Endodermal cell (in vitro differentiated cells): ENCODE data around the gene DOCK9. TPM values are rescaled to one million over a fixed set of nuclear protein-coding genes. Genes with fewer than 3 reads are reported as not detected.

Source experiments
- DNase-seq: peaks from one replicate; pipeline ENCODE4 v3.0.0-alpha.2; 2017
- H3K27ac ChIP-seq: 2 replicates; pipeline ENCODE4 v1.5.1; 2013; ENCODE audit warnings: mild to moderate bottlenecking, low read depth, low read length, moderate library complexity
- H3K27me3 ChIP-seq: 2 replicates; pipeline ENCODE4 v1.6.1; 2013; ENCODE audit warnings: mild to moderate bottlenecking, low read length, moderate library complexity; ENCODE audit not compliant: insufficient read depth, control insufficient read depth, poor library complexity, severe bottlenecking
- H3K36me3 ChIP-seq: 2 replicates; pipeline ENCODE4 v1.7.0; 2013; ENCODE audit warnings: mild to moderate bottlenecking, low read length, moderate library complexity; ENCODE audit not compliant: control insufficient read depth, insufficient read depth
- H3K4me1 ChIP-seq: one replicate; pipeline ENCODE4 v1.7.0; 2013; ENCODE audit warnings: low read length; ENCODE audit not compliant: control insufficient read depth, insufficient read depth
- H3K4me3 ChIP-seq: 2 replicates; pipeline ENCODE4 v1.5.1; 2013; ENCODE audit warnings: mild to moderate bottlenecking, low read length, moderate library complexity
- H3K9ac ChIP-seq: 2 replicates; pipeline ENCODE4 v1.6.1; 2013; ENCODE audit warnings: mild to moderate bottlenecking, low read length, moderate library complexity; ENCODE audit not compliant: poor library complexity, severe bottlenecking; ENCODE audit errors: extremely low read depth
- H3K9me3 ChIP-seq: 2 replicates; pipeline ENCODE4 v1.6.1; 2013; ENCODE audit warnings: mild to moderate bottlenecking, low read length, moderate library complexity; ENCODE audit not compliant: control insufficient read depth
- H3K27ac Mint-ChIP-seq: 2 replicates; pipeline ENCODE4 v1.8.0; 2020; ENCODE audit warnings: mixed read lengths
- H3K27me3 Mint-ChIP-seq: 2 replicates; pipeline ENCODE4 v1.8.0; 2021; ENCODE audit warnings: mild to moderate bottlenecking, mixed read lengths; ENCODE audit not compliant: insufficient read depth
- H3K36me3 Mint-ChIP-seq: 2 replicates; pipeline ENCODE4 v1.8.0; 2020; ENCODE audit warnings: low read depth, mixed read lengths
- H3K4me1 Mint-ChIP-seq: 2 replicates; pipeline ENCODE4 v1.8.0; 2020; ENCODE audit warnings: mixed read lengths
- H3K4me3 Mint-ChIP-seq: 2 replicates; pipeline ENCODE4 v1.8.0; 2020; ENCODE audit warnings: mild to moderate bottlenecking, moderate library complexity, mixed read lengths
- H3K9me3 Mint-ChIP-seq: 2 replicates; pipeline ENCODE4 v1.8.0; 2020; ENCODE audit warnings: mild to moderate bottlenecking, mixed read lengths
- CTCF ChIP-seq: fragments of 200-600 bp; sonication (generic); conservative IDR thresholded peaks from 2 replicates; pipeline ENCODE4 v1.5.0; 2021; ENCODE audit warnings: antibody characterized with exemption, mild to moderate bottlenecking
- WGBS, 2 experiments: methylation state at CpG; one replicate each; pipeline versions ENCODE4 v1.1.5 to v1.1.7; 2013; ENCODE audit warnings: missing lambda C conversion rate in 2 of 2, mixed read lengths in 1 of 2; ENCODE audit not compliant: insufficient coverage in 1 of 2, insufficient read length in 1 of 2; 5-methylcytosine and 5-hydroxymethylcytosine counted together
- total RNA-seq, 2 donors: library from RNA; stranded (reverse); fragmentation: NEBNext Ultra II Directional in 1 of 2; extraction: Animal tissue kit (Norgen Biotek cat#: 25700) in 1 of 2; gene quantifications; 2 replicates in 1 of 2; 3 replicates in 1 of 2; pipeline ENCODE4 v1.2.1, GENCODE V29; 2021

The DOCK9 gene
- total RNA-seq, 2 donors from 2014 or later = 15.6 to 22.5 TPM

- no peak overlapping the region for H3K4me3 ChIP-seq
- Mint-ChIP-seq H3K27me3 (no peaks in the 10 kb centered on the region), H3K27ac (no peak overlapping the region), H3K36me3 (no peaks in the 10 kb centered on the region), H3K4me1 (peaks cover 7% of the 10 kb centered on the region), H3K4me3 (no peak overlapping the region), H3K9me3 (no peaks in the 10 kb centered on the region)
- no peak for DNase-seq
- no peaks in the 10 kb centered on the region for H3K36me3 ChIP-seq
- H3K9me3 ChIP-seq = no peaks in the 10 kb centered on the region
- WGBS, 2 experiments = 77 to 89% methylated on average over 4 to 5 of the region's 5 CpGs
- no peaks in the 10 kb centered on the region for H3K27me3 ChIP-seq
- H3K9ac ChIP-seq = no peak overlapping the region
- H3K4me1 ChIP-seq = peaks cover 2% of the 10 kb centered on the region
- no peak overlapping the region for H3K27ac ChIP-seq
- no peak for TF ChIP-seq CTCF
These were observed 85.0 kb downstream of the DOCK9 start for GRCh38 chr13:98892821-98893220.

GRCh38 chr13:98892077-98892476, 85.8 kb downstream of the DOCK9 start:
- Histone ChIP-seq H3K9me3 (no peaks in the 10 kb centered on the region), H3K9ac (no peak overlapping the region), H3K4me3 (no peak overlapping the region), H3K4me1 (peaks cover 2% of the 10 kb centered on the region), H3K27ac (no peak overlapping the region), H3K36me3 (no peaks in the 10 kb centered on the region), H3K27me3 (no peaks in the 10 kb centered on the region)
- WGBS, 2 experiments = 97% methylated on average over 3 of the region's 3 CpGs; no CpG with 5 or more reads in 1 of the 2 experiments
- Mint-ChIP-seq H3K4me1 (peaks cover 7% of the 10 kb centered on the region), H3K36me3 (no peaks in the 10 kb centered on the region), H3K4me3 (no peak overlapping the region), H3K9me3 (no peaks in the 10 kb centered on the region), H3K27me3 (no peaks in the 10 kb centered on the region), H3K27ac (no peak overlapping the region)
- no peak for DNase-seq
- TF ChIP-seq CTCF = no peak

GRCh38 chr13:98890925-98891324, 86.9 kb downstream of the DOCK9 start:
- no peaks in the 10 kb centered on the region for H3K9me3 Mint-ChIP-seq
- 68 to 78% methylated on average over 3 to 5 of the region's 5 CpGs for WGBS, 2 experiments
- no peak overlapping the region for H3K27ac ChIP-seq

More at GRCh38 chr13:98890925-98891324, 86.9 kb downstream of the DOCK9 start:
- Histone ChIP-seq H3K27me3 (no peaks in the 10 kb centered on the region), H3K36me3 (no peaks in the 10 kb centered on the region), H3K4me3 (no peak overlapping the region), H3K4me1 (peaks cover 1% of the 10 kb centered on the region), H3K9me3 (no peaks in the 10 kb centered on the region), H3K9ac (no peak overlapping the region)
- H3K27ac Mint-ChIP-seq = peak overlapping the region; percentile 71
- peaks cover 7% of the 10 kb centered on the region for H3K4me1 Mint-ChIP-seq
- TF ChIP-seq CTCF = no peak
- no peak overlapping the region for H3K4me3 Mint-ChIP-seq
- H3K27me3 Mint-ChIP-seq = no peaks in the 10 kb centered on the region
- no peaks in the 10 kb centered on the region for H3K36me3 Mint-ChIP-seq
- DNase-seq = peak; percentile 69
